Measurements from ENCODE around the gene SMIM17. TPM values are rescaled to one million over a fixed set of nuclear protein-coding genes. Genes with fewer than 3 reads are reported as not detected.

The SMIM17 gene
- total RNA-seq (2014; rRNA removed; shearing (Covaris generic)) = 0.20 and 0.40 TPM in 2 replicates
- 0.18 TPM in 1 of 2 replicates, not detected in the other for polyA plus RNA-seq (2014; cell fraction: nucleus; rRNA removed)

- DNase-seq (ENCODE audit: extremely low read depth, low read depth) = no peak
Measured at GRCh38 chr19:56642711-56643459, at the start of gene SMIM17. SMIM17 (plus strand) TSS chr19:56643159; CDS start chr19:56645668, 2,509 bp downstream.

- DNase-seq (ENCODE audit: extremely low read depth, low read depth) = no peak
Measured at GRCh38 chr19:56594446-56594782, 48.5 kb upstream of the SMIM17 start.

DNA sequence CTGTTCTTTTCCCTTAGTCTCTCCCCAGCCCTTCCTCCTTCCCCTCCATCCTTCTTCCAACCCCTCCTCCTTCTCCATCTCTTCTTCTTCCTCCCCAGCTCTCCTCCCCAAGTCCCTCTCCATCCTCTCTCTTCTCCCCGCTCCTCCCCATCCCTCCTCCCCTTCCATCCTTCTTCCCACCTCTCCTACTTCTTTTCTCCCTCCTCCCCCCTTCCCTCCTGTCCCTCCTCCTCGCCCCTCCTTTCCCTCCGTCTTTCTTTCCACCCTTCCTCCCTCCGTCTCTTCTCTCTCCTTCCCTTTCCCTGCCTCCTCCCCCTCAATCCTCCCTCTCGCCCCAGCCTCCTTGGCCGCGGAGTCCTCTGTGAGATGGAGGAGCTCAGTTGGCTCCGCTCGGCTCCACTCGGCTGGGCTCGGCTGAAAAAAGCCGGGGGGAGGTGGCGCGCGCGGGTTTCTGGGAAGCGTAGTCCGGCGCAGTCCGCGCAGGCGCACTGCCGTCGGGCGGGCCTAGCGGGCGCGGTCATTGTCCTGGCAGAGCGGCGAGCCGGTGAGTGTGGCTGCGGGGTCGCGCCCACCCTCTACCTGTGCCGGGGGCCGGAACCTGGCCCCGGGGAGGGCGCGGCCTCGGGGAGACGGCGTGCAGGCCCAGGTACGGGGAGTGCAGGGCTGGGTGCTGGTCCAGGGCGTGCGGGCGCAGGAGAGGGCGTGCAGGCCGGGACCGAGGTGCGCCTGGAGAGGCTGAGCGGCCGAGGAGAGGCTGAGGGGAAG, 48.0 kb upstream of the SMIM17 start, which contains the start of gene ZNF71:
Gene ZNF71, plus strand, starts transcription at position 520 of the 765 bp plus-strand sequence. CDS start 6,257 bp downstream, outside the sequence.
- DNase-seq (ENCODE audit: extremely low read depth, low read depth) = peak; percentile 65

- DNase-seq (ENCODE audit: extremely low read depth, low read depth) = no peak
Measured at GRCh38 chr19:56595548-56595899, 47.4 kb upstream of the SMIM17 start.

DNA sequence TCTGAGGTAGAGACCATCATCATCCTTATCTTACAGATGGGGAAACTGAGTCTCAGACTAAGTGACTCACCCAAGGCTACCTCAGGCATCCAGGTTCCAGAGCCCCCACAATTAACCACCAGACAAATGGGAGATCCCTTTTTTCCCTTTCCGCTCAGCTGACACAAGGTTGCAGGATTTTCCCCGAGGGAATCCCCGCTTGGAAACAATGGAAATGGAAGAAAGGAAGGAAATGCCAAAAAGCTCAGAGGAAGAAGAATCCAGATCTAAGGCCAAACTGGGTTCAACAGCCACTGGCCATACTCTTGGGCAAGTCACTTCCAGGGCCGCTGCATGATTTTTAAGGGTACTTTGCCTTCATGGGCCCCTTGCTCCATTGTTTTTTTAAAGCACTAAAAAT, 46.3 kb upstream of the SMIM17 start:
- DNase-seq (ENCODE audit: extremely low read depth, low read depth) = no peak

DNA sequence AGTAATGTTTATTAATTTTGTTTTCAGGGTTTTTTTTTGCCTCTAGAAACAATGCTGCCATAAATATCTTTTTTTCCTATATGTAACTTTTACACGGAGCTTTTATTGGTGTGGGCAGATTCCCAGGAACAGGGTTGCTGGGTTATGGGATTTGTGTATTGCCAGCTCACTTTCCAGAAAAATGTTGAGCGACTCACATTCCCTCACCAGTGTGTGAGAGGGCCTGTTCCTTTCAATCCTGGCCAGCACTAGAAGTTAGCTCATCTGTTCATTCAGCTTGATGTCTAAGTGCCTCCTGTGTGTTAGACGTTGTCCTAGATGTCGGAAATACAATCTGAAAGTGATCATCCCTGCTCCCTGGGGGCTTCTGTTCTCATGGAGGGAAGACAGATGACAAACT, 45.3 kb upstream of the SMIM17 start:
- no peak for DNase-seq (ENCODE audit: extremely low read depth, low read depth)

- DNase-seq (ENCODE audit: extremely low read depth, low read depth) = no peak
Measured at GRCh38 chr19:56601375-56601774, 41.6 kb upstream of the SMIM17 start.

DNA sequence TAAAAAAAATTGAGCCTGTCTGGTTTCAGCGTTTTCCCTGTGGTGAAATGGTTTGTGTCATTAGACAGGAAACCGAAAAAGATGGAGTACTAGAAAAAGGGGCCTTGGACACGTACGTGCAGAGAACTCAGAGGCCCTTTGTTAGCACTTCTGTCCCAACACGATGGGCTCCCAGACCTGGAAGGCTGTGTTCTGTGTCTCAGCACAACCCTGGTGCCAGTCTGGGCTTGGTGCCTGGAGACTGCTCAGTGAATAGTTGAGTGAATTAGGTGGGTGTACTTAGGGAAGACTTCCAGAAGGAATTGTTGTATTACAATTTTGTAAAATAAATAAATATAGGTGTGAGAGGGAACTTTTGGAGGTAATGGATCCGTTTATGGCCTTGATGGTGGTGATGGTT, 39.1 kb upstream of the SMIM17 start:
- no peak for DNase-seq (ENCODE audit: extremely low read depth, low read depth)

- no peak for DNase-seq (ENCODE audit: extremely low read depth, low read depth)
Measured at GRCh38 chr19:56608274-56608964, 34.5 kb upstream of the SMIM17 start.

DNA sequence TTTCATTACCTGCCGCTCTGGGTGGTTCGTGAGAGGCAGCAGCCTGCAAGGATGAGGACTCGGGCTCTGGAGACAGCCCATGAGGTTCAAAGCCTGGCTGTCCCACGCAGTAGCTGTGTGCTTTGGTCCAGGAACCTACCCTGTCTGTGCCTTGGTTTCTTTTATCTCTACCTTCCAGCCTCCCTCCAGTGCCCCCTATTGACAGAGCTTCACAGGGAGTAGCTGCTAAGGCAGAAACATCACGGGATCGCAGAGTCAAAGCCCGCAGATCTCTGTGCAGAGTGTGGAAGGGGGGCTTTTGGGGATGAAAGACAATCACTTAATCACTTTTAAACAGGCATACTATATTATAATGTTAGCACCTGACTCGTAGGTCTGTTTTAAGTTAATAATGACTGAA, 31.7 kb upstream of the SMIM17 start:
- no peak for DNase-seq (ENCODE audit: extremely low read depth, low read depth)

- DNase-seq (ENCODE audit: extremely low read depth, low read depth) = no peak
Measured at GRCh38 chr19:56612737-56613136, 30.2 kb upstream of the SMIM17 start.

DNA sequence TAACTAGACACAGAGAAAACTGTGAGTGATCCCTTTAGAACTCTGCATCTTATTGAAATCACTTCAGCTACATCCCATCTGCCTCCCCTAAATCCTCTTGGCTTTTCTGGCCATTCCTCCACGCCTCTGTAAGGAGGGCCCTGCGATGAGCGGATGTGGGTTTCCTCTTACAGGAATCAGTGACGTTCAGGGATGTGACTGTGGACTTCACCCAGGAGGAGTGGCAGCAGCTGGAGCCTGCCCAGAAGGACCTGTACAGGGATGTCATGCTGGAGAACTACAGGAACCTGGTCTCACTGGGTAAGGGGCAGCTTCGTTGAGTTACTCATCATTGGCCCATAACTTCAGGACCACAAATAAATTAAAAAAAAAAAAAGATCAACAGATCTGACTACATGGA, 29.3 kb upstream of the SMIM17 start:
- DNase-seq (ENCODE audit: extremely low read depth, low read depth) = no peak

- DNase-seq (ENCODE audit: extremely low read depth, low read depth) = no peak
Measured at GRCh38 chr19:56617531-56617930, 25.4 kb upstream of the SMIM17 start.

- DNase-seq (ENCODE audit: extremely low read depth, low read depth) = no peak
Measured at GRCh38 chr19:56619121-56619520, 23.8 kb upstream of the SMIM17 start.

GRCh38 chr19:56622374-56622773, 20.6 kb upstream of the SMIM17 start:
- no peak for DNase-seq (ENCODE audit: extremely low read depth, low read depth)

GRCh38 chr19:56623006-56623405, 20.0 kb upstream of the SMIM17 start:
- DNase-seq (ENCODE audit: extremely low read depth, low read depth) = no peak

DNA sequence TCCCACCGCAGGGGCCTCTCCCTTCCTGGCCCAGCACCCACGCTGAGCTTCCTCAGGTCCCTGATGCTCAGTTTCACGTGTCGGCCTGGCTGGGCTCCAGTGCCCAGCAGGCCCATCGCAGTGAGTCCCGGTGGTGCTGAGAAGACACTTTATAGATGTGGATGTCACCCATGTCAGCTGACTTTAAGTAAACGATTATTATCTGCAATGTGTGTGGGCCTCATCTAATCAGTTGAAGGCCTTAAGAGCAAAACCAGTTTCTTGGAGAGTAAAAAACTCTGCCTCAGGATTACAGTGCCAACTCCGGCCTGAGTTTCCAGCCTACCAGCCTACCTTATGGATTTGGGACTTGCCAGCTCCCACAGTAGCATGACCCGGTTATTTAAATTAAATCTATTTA, 17.3 kb upstream of the SMIM17 start:
- no peak for DNase-seq (ENCODE audit: extremely low read depth, low read depth)

- no peak for DNase-seq (ENCODE audit: extremely low read depth, low read depth)
Measured at GRCh38 chr19:56633021-56633420, 9.9 kb upstream of the SMIM17 start.

- peak; percentile 68 for DNase-seq (ENCODE audit: extremely low read depth, low read depth)
Measured at GRCh38 chr19:56637976-56638555, 4.9 kb upstream of the SMIM17 start.

DNA sequence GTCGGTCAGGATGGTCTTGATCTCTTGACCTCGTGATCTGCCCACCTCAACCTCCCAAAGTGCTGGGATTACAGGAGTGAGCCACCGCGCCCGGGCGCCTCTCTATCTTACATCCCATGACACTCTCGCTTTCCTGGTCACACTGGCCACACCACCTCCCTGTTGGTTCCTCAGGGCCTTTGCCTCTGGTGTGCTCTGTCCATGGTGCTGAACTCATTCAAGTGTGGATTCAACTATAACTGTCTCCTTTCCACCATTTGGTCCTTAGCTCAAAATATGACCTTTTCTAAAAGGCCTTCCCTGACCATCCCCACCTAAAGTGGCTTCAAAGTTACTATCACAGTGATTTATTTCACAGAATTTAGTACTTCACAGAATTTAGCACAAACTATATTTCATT, 3.7 kb upstream of the SMIM17 start:
- peak; percentile 4 for DNase-seq (ENCODE audit: extremely low read depth, low read depth)

DNA sequence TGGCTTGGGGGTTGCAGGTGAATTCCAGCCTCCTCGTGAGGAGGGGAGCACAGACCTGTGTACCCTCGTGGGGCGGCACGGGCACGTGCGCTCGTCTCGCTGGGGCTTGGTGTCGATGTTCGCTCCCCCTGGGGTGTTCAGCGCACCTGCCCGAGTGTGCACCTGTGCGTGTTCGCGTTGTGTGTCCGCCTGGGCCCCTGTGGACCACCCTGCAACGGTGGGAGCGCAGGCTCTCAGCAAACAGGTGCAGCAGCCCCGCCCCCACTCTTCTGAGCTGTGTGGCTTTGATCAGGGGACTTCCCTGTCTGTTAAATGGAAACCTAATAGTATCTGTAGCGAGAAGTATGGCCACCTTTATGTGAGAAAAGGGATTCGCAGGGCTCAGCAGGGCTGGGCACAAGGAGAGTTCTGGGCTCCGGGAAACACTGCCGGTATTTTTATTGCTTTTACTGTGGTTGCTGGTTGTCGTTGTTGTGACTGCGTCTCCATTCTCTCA, 549 bp downstream of the SMIM17 start:
- DNase-seq (ENCODE audit: extremely low read depth, low read depth) = no peak
